ENCODE measurements around the gene CDON.

CDON gene

GRCh38 chr11:126088999-126089398 lies 26.3 kb upstream of the CDON start:
- Histone ChIP-seq H3K18ac (ENCODE audit: low read length) (no peak overlapping the region), H2AK5ac (ENCODE audit: low read depth, low read length) (no peak overlapping the region), H3K36me3 (replicated peaks in 1 of 2; ENCODE audit: control insufficient read depth in 2 of 2, insufficient read depth in 2 of 2, low read length in 2 of 2) (no peaks in the 10 kb centered on the region), H3K23ac (ENCODE audit: low read depth, low read length, poor library complexity) (no peak overlapping the region), H3K4me1 (ENCODE audit: control insufficient read depth in 2 of 2, insufficient read depth in 1 of 2, low read depth in 1 of 2, low read length in 2 of 2) (peaks cover 8 to 9% of the 10 kb centered on the region in 2 donors), H3K9me3 (replicated peaks in 1 of 2; ENCODE audit: control insufficient read depth in 2 of 2, insufficient read depth in 1 of 2, low read depth in 1 of 2, low read length in 2 of 2) (no peaks in the 10 kb centered on the region), H2BK15ac (ENCODE audit: low read length) (no peak overlapping the region), H3K4me3 (ENCODE audit: low read length in 2 of 2) (no peak overlapping the region), H3K27ac (replicated peaks; ENCODE audit: low read length) (no peak overlapping the region), H4K8ac (ENCODE audit: low read depth, low read length) (no peak overlapping the region), H2AFZ (ENCODE audit: low read length) (no peak overlapping the region), H3K27me3 (ENCODE audit: control insufficient read depth in 3 of 3, insufficient read depth in 3 of 3, low read depth in 1 of 3, low read length in 3 of 3) (peaks cover 0 to 21% (median 5%) of the 10 kb centered on the region in 3 experiments), H2BK5ac (ENCODE audit: low read length) (no peak overlapping the region), H3K4ac (ENCODE audit: low read length) (no peak overlapping the region), H2BK120ac (ENCODE audit: low read depth, low read length) (no peak overlapping the region), H3K14ac (ENCODE audit: low read length) (no peak overlapping the region), H3K4me2 (ENCODE audit: insufficient read depth, low read length, poor library complexity, severe bottlenecking) (no peak overlapping the region), H3K9ac (ENCODE audit: low read depth, low read length, poor library complexity) (no peak overlapping the region), H3K79me1 (ENCODE audit: low read depth, low read length) (no peaks in the 10 kb centered on the region), H2BK12ac (ENCODE audit: low read length) (no peak overlapping the region), H4K91ac (ENCODE audit: low read depth, low read length, poor library complexity) (no peak overlapping the region)
- no peak for DNase-seq (ENCODE audit: low spot score)
- no CpG with 5 or more reads among the region's 1 CpG for WGBS, 2 donors (ENCODE audit: extremely low coverage in 2 of 2, insufficient read length in 2 of 2, insufficient replicate concordance in 1 of 2)

- no peak overlapping the region for H2BK120ac ChIP-seq (ENCODE audit: low read depth, low read length)
- no peak overlapping the region for H2BK5ac ChIP-seq (ENCODE audit: low read length)
- peaks cover 9 to 31% of the 10 kb centered on the region in 2 donors for H3K4me1 ChIP-seq (ENCODE audit: control insufficient read depth in 2 of 2, insufficient read depth in 1 of 2, low read depth in 1 of 2, low read length in 2 of 2)
- H3K9me3 ChIP-seq (replicated peaks in 1 of 2; ENCODE audit: control insufficient read depth in 2 of 2, insufficient read depth in 1 of 2, low read depth in 1 of 2, low read length in 2 of 2): no peaks in the 10 kb centered on the region
- no peak overlapping the region for H4K8ac ChIP-seq (ENCODE audit: low read depth, low read length)
- DNase-seq (ENCODE audit: low spot score): no peak
- no peak overlapping the region for H2AFZ ChIP-seq (ENCODE audit: low read length)
- H3K23ac ChIP-seq (ENCODE audit: low read depth, low read length, poor library complexity): no peak overlapping the region
- peaks cover 0 to 40% (median 13%) of the 10 kb centered on the region in 3 experiments for H3K27me3 ChIP-seq (ENCODE audit: control insufficient read depth in 3 of 3, insufficient read depth in 3 of 3, low read depth in 1 of 3, low read length in 3 of 3)
- H3K4ac ChIP-seq (ENCODE audit: low read length): no peak overlapping the region
- H2BK12ac ChIP-seq (ENCODE audit: low read length): no peak overlapping the region
- H3K79me1 ChIP-seq (ENCODE audit: low read depth, low read length): no peaks in the 10 kb centered on the region
- H2BK15ac ChIP-seq (ENCODE audit: low read length): no peak overlapping the region
- no peak overlapping the region for H3K14ac ChIP-seq (ENCODE audit: low read length)
- H3K9ac ChIP-seq (ENCODE audit: low read depth, low read length, poor library complexity): no peak overlapping the region
- H3K18ac ChIP-seq (ENCODE audit: low read length): no peak overlapping the region
- no peak overlapping the region for H2AK5ac ChIP-seq (ENCODE audit: low read depth, low read length)
- H3K4me2 ChIP-seq (ENCODE audit: insufficient read depth, low read length, poor library complexity, severe bottlenecking): no peak overlapping the region
- H3K27ac ChIP-seq (replicated peaks; ENCODE audit: low read length): no peak overlapping the region
- no peak overlapping the region for H4K91ac ChIP-seq (ENCODE audit: low read depth, low read length, poor library complexity)
- WGBS, 2 donors (ENCODE audit: extremely low coverage in 2 of 2, insufficient read length in 2 of 2, insufficient replicate concordance in 1 of 2): no CpG with 5 or more reads among the region's 5 CpGs
- H3K36me3 ChIP-seq (replicated peaks in 1 of 2; ENCODE audit: control insufficient read depth in 2 of 2, insufficient read depth in 2 of 2, low read length in 2 of 2): no peaks in the 10 kb centered on the region
- H3K4me3 ChIP-seq (ENCODE audit: low read length in 2 of 2): no peak overlapping the region
Observed at GRCh38 chr11:126086248-126086647, 23.6 kb upstream of the CDON start.

DNA sequence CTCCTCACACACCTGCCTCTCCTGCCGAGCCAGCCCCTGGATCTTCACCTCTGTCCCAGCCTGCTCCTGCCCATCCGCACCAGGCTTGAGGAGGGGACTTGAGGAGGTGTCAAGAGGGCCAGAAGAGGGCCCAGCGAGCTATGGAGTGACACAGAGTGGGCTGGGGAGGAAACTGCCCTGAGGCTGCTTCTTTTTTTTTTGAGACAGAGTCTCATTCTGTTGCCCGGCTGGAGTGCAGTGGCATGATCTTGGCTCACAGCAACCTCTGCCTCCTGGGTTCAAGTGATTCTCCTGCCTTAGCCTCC lies 21.9 kb upstream of the CDON start:
- H2AFZ ChIP-seq (ENCODE audit: low read length): peak overlapping the region; percentile 68
- H2BK5ac ChIP-seq (ENCODE audit: low read length): no peak overlapping the region
- H3K9me3 ChIP-seq (replicated peaks in 1 of 2; ENCODE audit: control insufficient read depth in 2 of 2, insufficient read depth in 1 of 2, low read depth in 1 of 2, low read length in 2 of 2): no peaks in the 10 kb centered on the region
- H4K91ac ChIP-seq (ENCODE audit: low read depth, low read length, poor library complexity): no peak overlapping the region
- no peak overlapping the region for H3K14ac ChIP-seq (ENCODE audit: low read length)
- no peaks in the 10 kb centered on the region for H3K79me1 ChIP-seq (ENCODE audit: low read depth, low read length)
- H3K36me3 ChIP-seq (replicated peaks in 1 of 2; ENCODE audit: control insufficient read depth in 2 of 2, insufficient read depth in 2 of 2, low read length in 2 of 2): no peaks in the 10 kb centered on the region
- H2AK5ac ChIP-seq (ENCODE audit: low read depth, low read length): no peak overlapping the region
- no peak overlapping the region for H2BK120ac ChIP-seq (ENCODE audit: low read depth, low read length)
- no peak overlapping the region for H2BK15ac ChIP-seq (ENCODE audit: low read length)
- no peak overlapping the region for H3K4ac ChIP-seq (ENCODE audit: low read length)
- H3K4me1 ChIP-seq (ENCODE audit: control insufficient read depth in 2 of 2, insufficient read depth in 1 of 2, low read depth in 1 of 2, low read length in 2 of 2): peaks cover 9 to 42% of the 10 kb centered on the region in 2 donors
- WGBS, 2 donors (ENCODE audit: extremely low coverage in 2 of 2, insufficient read length in 2 of 2, insufficient replicate concordance in 1 of 2): no CpG with 5 or more reads among the region's 4 CpGs
- no peak overlapping the region for H3K4me3 ChIP-seq (ENCODE audit: low read length in 2 of 2)
- peak overlapping the region; percentile 31 for H3K18ac ChIP-seq (ENCODE audit: low read length)
- H3K9ac ChIP-seq (ENCODE audit: low read depth, low read length, poor library complexity): no peak overlapping the region
- H3K23ac ChIP-seq (ENCODE audit: low read depth, low read length, poor library complexity): no peak overlapping the region
- no peak overlapping the region for H2BK12ac ChIP-seq (ENCODE audit: low read length)
- peaks cover 0 to 55% (median 13%) of the 10 kb centered on the region in 3 experiments for H3K27me3 ChIP-seq (ENCODE audit: control insufficient read depth in 3 of 3, insufficient read depth in 3 of 3, low read depth in 1 of 3, low read length in 3 of 3)
- H4K8ac ChIP-seq (ENCODE audit: low read depth, low read length): no peak overlapping the region
- no peak overlapping the region for H3K4me2 ChIP-seq (ENCODE audit: insufficient read depth, low read length, poor library complexity, severe bottlenecking)
- no peak for DNase-seq (ENCODE audit: low spot score)
- no peak overlapping the region for H3K27ac ChIP-seq (replicated peaks; ENCODE audit: low read length)

GRCh38 chr11:126083829-126084607 lies 21.4 kb upstream of the CDON start:
- Histone ChIP-seq H2AK5ac (ENCODE audit: low read depth, low read length) (peak overlapping the region; percentile 57), H3K79me1 (ENCODE audit: low read depth, low read length) (no peaks in the 10 kb centered on the region), H3K4ac (ENCODE audit: low read length) (no peak overlapping the region), H3K27me3 (ENCODE audit: control insufficient read depth in 3 of 3, insufficient read depth in 3 of 3, low read depth in 1 of 3, low read length in 3 of 3) (peaks cover 0 to 58% (median 13%) of the 10 kb centered on the region in 3 experiments), H2BK120ac (ENCODE audit: low read depth, low read length) (no peak overlapping the region), H3K4me1 (ENCODE audit: control insufficient read depth in 2 of 2, insufficient read depth in 1 of 2, low read depth in 1 of 2, low read length in 2 of 2) (peaks cover 7 to 46% of the 10 kb centered on the region in 2 donors), H3K18ac (ENCODE audit: low read length) (peak overlapping the region; percentile 73), H3K14ac (ENCODE audit: low read length) (peak overlapping the region; percentile 58), H3K36me3 (replicated peaks in 1 of 2; ENCODE audit: control insufficient read depth in 2 of 2, insufficient read depth in 2 of 2, low read length in 2 of 2) (no peaks in the 10 kb centered on the region), H2BK12ac (ENCODE audit: low read length) (no peak overlapping the region), H4K91ac (ENCODE audit: low read depth, low read length, poor library complexity) (no peak overlapping the region), H3K4me2 (ENCODE audit: insufficient read depth, low read length, poor library complexity, severe bottlenecking) (peak overlapping the region; percentile 43), H3K9ac (ENCODE audit: low read depth, low read length, poor library complexity) (no peak overlapping the region), H3K27ac (replicated peaks; ENCODE audit: low read length) (peak overlapping the region; percentile 19), H3K9me3 (replicated peaks in 1 of 2; ENCODE audit: control insufficient read depth in 2 of 2, insufficient read depth in 1 of 2, low read depth in 1 of 2, low read length in 2 of 2) (no peaks in the 10 kb centered on the region), H3K4me3 (ENCODE audit: low read length in 2 of 2) (no peak overlapping the region), H3K23ac (ENCODE audit: low read depth, low read length, poor library complexity) (no peak overlapping the region), H2AFZ (ENCODE audit: low read length) (peak overlapping the region; percentile 68), H2BK5ac (ENCODE audit: low read length) (no peak overlapping the region), H2BK15ac (ENCODE audit: low read length) (no peak overlapping the region), H4K8ac (ENCODE audit: low read depth, low read length) (no peak overlapping the region)
- no CpG with 5 or more reads among the region's 12 CpGs for WGBS, 2 donors (ENCODE audit: extremely low coverage in 2 of 2, insufficient read length in 2 of 2, insufficient replicate concordance in 1 of 2)
- peak; percentile 73 for DNase-seq (ENCODE audit: low spot score)

Measured in neuronal stem cell (in vitro differentiated cells).